Measurements from ENCODE around the gene LRTM2. TPM values are rescaled to one million over a fixed set of nuclear protein-coding genes. Genes with fewer than 3 reads are reported as not detected.

The LRTM2 gene
- total and polyA plus RNA-seq, 11 donors: not detected

DNA sequence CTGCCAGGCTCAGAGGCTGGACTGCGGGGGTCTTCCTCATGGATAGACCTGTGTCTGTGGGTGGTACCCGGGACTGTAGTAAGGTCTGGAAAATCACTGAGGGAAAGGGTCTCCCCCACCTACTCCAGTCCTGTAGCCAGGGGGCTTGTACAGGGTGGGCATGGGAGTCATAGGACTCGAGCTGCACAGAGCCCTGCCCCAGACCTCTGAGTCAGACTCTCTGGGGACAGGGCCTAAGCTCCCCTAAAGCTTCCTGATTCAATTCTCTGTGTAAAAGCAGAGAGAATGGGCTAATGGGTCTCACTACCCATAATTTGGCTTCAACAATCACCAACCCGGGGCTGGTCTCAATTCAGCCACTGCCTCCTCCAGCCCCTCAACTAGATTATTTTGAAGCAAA, 27.0 kb downstream of the LRTM2 start:
- peak in 1 of 5 donors; percentile 11 for DNase-seq
- Histone ChIP-seq H3K4me3 (no peak overlapping the region), H3K27ac (no peak overlapping the region), H3K4me1 (no peaks in the 10 kb centered on the region), H3K36me3 (no peaks in the 10 kb centered on the region), H3K9me3 (no peaks in the 10 kb centered on the region), H3K27me3 (peaks cover 0 to 23% (median 2%) of the 10 kb centered on the region in 9 donors)
- intact Hi-C loops (cut with DNase I): no loop called here
- 67 to 92% (median 74%) methylated on average over 4 of the region's 4 CpGs for whole genome bisulfite sequencing, 4 donors
- no peak for TF ChIP-seq POLR2A (IDR thresholded peaks at IDR 0.05)
- TF ChIP-seq, protein P1, sequence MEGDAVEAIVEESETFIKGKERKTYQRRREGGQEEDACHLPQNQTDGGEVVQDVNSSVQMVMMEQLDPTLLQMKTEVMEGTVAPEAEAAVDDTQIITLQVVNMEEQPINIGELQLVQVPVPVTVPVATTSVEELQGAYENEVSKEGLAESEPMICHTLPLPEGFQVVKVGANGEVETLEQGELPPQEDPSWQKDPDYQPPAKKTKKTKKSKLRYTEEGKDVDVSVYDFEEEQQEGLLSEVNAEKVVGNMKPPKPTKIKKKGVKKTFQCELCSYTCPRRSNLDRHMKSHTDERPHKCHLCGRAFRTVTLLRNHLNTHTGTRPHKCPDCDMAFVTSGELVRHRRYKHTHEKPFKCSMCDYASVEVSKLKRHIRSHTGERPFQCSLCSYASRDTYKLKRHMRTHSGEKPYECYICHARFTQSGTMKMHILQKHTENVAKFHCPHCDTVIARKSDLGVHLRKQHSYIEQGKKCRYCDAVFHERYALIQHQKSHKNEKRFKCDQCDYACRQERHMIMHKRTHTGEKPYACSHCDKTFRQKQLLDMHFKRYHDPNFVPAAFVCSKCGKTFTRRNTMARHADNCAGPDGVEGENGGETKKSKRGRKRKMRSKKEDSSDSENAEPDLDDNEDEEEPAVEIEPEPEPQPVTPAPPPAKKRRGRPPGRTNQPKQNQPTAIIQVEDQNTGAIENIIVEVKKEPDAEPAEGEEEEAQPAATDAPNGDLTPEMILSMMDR (IDR thresholded peaks at IDR 0.05): no peak
- ATAC-seq: peak in 1 of 4 donors; percentile 18

DNA sequence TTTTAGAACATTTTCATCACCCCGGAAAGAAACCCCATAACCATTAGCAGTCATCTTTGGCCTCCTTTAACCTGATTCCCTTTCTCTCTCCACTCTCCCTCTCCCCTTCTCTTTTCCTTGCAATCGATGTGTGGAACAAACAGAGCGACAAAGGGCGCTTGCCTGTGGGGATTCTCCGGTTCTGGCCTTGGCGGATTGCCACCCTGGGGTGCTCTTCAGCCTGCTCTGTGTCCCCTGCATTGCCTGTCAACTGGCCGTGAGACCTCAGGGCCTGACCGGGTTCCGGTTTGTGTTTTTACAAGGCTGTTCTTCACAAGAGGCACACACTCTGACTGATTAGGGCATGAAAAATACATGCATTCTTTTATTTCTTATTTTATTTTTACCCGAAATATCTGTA, 27.8 kb downstream of the LRTM2 start:
- no peaks in the 10 kb centered on the region for H3K36me3 ChIP-seq
- H3K4me1 ChIP-seq: no peaks in the 10 kb centered on the region
- 63 to 73% (median 65%) methylated on average over 10 of the region's 10 CpGs for WGBS, 4 donors
- H3K27ac ChIP-seq: no peak overlapping the region
- ATAC-seq (no peak), DNase-seq (no peak)
- H3K4me3 ChIP-seq: no peak overlapping the region
- peaks cover 0 to 17% (median 0%) of the 10 kb centered on the region in 9 donors for H3K27me3 ChIP-seq
- no peak for TF ChIP-seq POLR2A (IDR thresholded peaks at IDR 0.05)
- TF ChIP-seq, protein P1 (IDR thresholded peaks at IDR 0.05): no peak
- no peaks in the 10 kb centered on the region for H3K9me3 ChIP-seq
- intact Hi-C loops (cut with DNase I): no loop called here

DNA sequence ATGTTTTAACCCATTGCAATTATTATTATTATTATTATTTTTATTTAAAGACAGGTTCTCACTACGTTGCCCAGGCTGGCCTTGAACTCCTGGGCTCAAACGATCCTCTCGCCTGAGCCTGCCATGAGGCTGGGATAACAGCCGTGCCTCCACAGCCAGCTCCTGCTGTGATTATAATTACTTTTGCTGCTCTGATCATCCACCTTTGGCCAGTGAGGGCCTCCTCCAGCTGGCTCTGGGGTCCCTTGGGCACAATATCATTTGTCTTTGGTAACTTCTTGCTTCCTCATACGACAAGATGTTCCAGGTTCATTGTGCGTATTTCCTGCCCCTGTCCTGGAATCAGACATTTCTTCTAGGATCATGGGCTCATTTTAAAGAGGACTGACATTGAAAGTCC, 28.4 kb downstream of the LRTM2 start:
- TF ChIP-seq, protein P1 (IDR thresholded peaks at IDR 0.05): no peak
- TF ChIP-seq POLR2A (IDR thresholded peaks at IDR 0.05): no peak
- Histone ChIP-seq H3K36me3 (no peaks in the 10 kb centered on the region), H3K4me1 (no peaks in the 10 kb centered on the region), H3K4me3 (no peak overlapping the region), H3K9me3 (no peaks in the 10 kb centered on the region), H3K27me3 (peaks cover 0 to 11% (median 0%) of the 10 kb centered on the region in 9 donors), H3K27ac (no peak overlapping the region)
- intact Hi-C loops (cut with DNase I): no loop called here
- DNase-seq (no peak), ATAC-seq (no peak)
- WGBS, 4 donors: 63 to 79% (median 73%) methylated on average over 6 of the region's 6 CpGs

DNA sequence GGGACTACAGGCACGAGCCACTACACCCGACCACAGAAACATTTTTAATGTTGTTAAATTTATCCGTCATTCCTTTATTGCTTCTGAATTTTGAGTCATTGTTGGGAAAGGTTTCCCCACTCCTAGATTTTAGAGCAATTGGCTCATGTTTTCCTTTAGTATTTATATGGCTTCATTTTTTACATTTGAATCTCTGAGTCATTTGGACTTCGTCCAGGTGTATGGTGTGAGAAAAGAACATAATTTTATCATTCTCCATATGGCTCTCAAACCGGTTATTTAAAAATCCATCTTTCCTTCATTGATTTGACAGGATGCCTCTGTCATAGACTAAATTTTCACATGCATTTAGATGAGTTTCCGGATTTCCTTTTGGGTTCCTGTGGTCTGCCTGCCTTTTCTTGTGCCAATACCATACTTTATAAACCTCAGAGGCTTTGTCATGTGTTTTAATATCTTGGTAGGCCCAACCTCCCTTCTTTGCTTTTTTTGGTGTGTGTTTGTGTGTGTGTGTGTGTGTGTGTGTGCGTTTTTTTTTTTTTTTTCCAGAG, 30.9 kb downstream of the LRTM2 start:
- Histone ChIP-seq H3K27ac (no peak overlapping the region), H3K4me1 (no peaks in the 10 kb centered on the region), H3K4me3 (no peak overlapping the region), H3K27me3 (no peaks in the 10 kb centered on the region), H3K36me3 (no peaks in the 10 kb centered on the region), H3K9me3 (peaks cover 0 to 23% (median 14%) of the 10 kb centered on the region in 12 donors)
- 71 to 73% (median 72%) methylated on average over 7 of the region's 7 CpGs for WGBS, 4 donors
- DNase-seq: no peak
- intact Hi-C loops (cut with DNase I): no loop called here
- ATAC-seq: no peak
- TF ChIP-seq, protein P1 (IDR thresholded peaks at IDR 0.05): no peak
- no peak for TF ChIP-seq POLR2A (IDR thresholded peaks at IDR 0.05)
